HK-2 (cell line): ENCODE results near the gene ZNF398.
"Not testable (repeated sequence)": the region's sequence is repeated elsewhere in the genome, so short reads cannot be mapped to it uniquely, and the experiment has no call there.

Source experiments
- DNase-seq: peaks from one replicate; pipeline ENCODE4 v3.0.0-alpha.2; 2018; ENCODE audit not compliant: unreplicated experiment

The ZNF398 gene, protein sequence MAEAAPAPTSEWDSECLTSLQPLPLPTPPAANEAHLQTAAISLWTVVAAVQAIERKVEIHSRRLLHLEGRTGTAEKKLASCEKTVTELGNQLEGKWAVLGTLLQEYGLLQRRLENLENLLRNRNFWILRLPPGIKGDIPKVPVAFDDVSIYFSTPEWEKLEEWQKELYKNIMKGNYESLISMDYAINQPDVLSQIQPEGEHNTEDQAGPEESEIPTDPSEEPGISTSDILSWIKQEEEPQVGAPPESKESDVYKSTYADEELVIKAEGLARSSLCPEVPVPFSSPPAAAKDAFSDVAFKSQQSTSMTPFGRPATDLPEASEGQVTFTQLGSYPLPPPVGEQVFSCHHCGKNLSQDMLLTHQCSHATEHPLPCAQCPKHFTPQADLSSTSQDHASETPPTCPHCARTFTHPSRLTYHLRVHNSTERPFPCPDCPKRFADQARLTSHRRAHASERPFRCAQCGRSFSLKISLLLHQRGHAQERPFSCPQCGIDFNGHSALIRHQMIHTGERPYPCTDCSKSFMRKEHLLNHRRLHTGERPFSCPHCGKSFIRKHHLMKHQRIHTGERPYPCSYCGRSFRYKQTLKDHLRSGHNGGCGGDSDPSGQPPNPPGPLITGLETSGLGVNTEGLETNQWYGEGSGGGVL

DNA sequence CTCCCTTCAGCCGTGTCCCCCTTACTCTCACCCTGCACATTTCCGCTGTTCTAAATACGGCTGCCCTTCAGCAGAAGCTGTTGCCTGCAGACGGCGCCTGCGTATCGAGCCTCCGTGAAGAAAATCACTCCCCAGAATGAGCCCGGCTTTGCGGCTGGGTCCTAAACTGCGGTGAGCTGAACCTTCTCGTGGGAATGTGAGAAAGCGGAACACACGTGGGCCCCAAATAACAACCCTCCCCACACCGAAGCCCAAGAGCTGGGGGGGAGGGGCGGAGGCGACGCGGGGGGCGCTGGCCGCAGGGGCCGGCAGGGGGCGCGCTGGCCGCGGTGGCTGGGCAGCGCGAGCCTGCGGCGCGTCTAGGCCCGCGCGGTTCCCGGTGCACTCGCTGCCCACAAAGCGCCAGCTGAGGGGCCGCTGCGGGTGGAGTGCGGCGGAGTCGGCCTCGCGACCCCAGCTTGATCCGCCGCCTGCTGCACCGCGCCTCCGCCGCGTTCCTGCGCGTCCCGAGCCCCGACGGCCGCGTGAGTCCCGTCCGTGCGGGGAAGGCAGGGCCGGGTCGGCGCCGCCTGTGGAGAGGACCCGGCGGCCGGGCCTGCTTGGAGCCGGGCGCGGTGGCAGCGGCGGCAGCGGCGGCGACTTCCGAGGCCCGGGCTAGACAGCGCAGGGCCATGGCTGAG lies at the start of gene ZNF398:
Gene ZNF398 (plus strand): TSS at position 382 of the 680 bp plus-strand sequence. CDS start 290 bp downstream, at position 672.
- DNase-seq, result peak; percentile 81

DNA sequence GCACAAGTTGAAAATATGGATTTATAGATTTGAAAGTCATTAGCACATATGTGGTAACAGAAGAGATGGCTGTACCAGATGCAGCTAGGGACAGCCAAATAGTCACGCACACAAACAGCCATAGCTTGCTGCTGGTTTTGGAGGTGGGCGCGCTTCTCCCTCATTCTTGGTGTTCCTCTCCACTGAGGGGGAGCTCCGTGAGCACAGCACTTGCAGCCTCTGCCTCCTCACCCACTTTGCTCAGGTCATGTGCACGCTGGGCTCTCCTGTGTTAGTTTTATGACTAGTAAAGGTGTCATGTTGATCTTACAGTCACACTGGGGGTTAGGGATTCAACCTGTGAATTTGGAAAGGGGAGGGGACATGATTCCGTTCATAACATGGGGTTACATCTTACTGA lies 48.2 kb upstream of the ZNF398 start:
- no peak for DNase-seq

DNA sequence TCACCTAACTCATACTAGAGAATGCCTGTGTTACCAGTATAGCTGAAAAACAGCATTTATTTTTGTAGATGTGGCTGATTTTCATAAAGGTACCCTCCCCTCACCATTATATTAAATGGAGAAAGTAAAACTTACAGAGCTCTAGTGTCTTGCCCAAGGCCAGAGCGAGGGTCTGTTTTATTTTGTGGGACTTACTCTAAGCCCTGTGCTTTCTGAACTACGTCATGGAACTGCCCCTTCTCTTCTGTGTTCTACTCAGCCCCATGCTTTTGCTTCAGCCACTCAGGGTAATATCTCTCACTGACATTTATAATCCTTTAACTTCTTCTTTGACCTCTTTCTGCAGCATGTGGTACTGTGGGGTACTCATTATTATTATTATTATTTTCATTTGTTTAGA lies 46.4 kb upstream of the ZNF398 start:
- no peak for DNase-seq

DNA sequence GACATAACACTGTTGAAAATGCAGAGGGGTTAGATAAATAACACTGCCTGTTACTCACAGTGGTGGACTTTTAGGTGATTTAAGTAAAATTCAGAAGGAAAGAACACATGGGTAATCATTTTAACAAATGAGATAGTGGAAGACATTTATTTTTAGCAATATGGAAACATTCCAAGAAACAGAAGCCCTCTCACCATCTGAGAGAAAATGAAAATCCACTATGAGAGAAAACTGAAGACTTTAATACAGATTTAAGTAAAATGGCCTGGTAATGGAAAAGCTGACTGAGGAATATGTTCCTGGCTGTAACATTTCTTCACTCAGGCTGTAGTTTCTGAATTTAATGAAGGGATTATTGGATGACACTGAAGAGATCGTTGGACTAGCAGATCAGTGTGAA lies 44.6 kb upstream of the ZNF398 start:
- no peak for DNase-seq

DNA sequence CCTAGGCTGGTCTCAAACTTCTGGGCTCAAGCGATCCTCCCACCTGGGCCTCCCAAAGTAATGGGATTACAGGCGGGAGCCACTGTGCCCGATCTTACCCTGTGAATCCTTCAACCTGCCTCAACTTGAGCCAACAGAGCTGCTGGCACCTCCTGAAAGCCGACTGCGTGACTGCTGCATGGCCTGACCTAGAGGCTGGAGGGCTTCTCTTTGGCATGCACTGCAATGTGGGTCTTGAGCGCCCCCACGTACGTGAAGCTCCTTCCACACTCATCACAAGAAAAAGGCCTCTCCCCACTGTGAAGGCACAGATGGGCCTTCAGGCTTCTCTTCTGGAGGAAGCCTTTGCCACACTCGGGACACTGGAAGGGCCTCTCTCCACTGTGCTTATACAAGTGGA lies 43.8 kb upstream of the ZNF398 start:
- no peak for DNase-seq

DNA sequence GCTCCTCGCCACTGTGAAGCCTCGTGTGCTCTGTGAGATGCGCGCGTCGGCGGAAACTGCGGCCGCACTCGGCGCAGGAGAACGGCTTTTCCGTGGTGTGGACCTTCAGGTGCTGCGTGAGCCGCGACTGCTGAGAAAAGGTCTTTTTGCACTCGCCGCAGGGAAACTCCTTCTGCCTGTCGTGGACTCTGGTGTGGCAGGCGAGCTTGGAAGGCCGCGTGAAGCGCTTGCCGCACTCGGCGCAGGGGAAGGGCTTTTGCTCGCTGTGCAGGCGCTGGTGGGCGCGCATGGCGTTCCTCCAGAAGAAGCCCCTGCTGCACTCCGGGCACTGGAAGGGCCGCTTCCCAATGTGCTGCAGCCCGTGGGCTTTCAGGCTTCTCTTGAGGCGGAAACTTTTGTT lies 43.0 kb upstream of the ZNF398 start:
- no peak for DNase-seq

DNA sequence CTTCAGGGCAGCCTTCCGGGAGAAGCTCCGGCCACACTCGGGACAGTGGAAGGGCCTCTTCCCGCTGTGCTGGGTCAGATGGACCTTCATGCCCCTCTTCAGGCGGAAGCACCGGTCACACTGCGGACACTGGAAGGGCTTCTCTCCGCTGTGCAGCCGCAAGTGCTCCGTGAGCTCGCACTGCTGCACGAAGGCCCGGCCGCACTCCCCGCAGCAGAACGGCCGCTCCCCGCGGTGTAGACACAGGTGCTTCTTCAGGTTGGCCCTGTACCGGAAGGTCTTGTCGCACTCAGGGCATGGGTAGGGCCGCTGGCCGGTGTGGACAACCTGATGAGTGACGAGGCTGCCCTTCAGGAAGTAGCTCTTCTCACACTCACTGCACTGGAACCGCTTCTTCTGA lies 42.5 kb upstream of the ZNF398 start:
- DNase-seq, result no peak

DNA sequence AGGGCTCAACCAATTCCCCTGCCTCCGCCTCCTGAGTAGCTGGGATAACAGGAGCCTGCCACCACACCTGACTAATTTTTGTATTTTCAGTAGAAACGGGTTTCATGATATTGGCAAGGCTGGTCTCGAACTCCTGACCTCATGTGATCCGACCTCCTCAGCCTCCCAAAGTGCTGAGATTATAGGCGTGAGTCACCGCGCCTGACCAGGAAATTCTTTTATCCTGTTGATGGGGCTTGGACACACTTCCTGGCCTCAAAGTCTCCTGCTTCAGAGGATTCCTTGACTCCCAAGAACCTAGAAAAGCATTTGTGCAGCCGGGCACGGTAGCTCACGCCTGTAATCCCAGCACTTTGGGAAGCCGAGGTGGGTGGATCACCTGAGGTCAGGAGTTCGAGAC lies 37.3 kb upstream of the ZNF398 start:
- peak; percentile 4 for DNase-seq

DNA sequence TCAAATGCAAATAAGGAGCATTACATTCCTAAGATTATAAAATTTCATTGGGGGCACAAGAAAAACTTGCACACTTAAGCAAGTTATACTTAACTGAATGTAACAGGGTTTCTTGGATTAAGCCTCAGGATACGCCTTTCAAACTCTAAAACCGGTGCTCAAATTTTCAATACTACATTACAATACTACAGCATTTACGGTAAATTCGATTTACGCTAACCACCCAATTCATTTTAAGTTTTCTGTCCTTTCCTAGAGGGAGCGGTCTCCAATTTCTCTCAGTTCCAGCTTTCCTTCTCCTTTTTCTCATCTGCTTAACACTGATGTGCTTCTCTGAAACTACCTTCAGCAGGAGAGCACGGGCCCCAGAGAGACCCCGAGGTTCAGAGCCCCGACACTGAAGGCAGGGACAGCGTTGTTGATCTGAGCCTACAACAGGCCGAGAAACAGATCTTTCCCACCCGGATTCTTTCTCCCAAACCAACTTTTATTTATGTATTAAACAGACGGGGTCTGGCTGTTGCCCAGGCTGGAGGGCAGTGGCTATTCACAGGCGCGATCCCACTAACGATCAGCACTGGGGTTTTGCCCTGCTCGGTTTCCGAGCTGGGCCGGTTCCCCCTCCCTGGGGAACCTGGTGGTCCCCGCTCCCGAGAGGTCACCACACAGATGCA lies 21.9 kb upstream of the ZNF398 start:
- DNase-seq, result no peak

DNA sequence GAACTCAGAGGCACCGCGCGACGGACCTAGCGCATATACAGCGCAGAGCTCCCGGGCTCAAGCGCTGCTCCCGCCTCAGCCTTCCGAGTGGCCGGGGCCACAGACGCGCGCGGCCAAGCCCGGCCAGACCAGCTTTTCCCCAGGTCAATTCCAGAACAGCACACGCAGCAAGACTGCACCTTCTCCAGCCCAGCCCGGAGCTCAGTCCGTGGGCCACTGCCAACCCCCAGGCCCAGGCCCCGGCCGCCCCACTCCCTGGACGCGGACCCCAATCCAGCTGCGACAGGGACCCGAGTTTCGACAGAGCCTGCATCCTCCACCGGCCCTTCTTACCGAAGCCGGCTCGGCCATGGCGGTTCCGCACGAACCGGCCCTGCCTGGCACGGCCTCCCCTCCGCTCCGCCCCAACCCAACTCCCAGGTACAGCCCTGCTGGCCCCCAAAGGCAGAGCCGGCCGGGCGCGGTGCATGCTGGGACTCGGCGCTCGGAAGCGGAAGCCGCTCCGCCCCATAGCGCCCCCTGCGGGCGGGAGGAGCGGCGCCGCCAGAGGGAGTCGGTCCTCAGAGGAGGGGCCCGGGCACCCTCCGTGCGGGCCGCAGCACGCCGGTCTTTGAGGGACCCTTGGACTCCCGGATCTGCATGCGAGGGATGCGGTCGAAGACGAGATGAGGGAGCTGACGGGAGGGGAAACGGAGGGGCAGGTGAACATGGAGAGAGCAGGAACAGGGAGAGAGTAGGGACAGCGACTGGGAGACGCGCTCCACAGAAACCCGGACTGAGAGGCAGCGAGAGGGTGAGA lies 21.2 kb upstream of the ZNF398 start, which contains the start of gene ZNF425:
Gene ZNF425 (minus strand): TSS at position 462 of the 799 bp plus-strand sequence. CDS start 111 bp downstream, at position 351.
- peak; percentile 98 for DNase-seq

DNA sequence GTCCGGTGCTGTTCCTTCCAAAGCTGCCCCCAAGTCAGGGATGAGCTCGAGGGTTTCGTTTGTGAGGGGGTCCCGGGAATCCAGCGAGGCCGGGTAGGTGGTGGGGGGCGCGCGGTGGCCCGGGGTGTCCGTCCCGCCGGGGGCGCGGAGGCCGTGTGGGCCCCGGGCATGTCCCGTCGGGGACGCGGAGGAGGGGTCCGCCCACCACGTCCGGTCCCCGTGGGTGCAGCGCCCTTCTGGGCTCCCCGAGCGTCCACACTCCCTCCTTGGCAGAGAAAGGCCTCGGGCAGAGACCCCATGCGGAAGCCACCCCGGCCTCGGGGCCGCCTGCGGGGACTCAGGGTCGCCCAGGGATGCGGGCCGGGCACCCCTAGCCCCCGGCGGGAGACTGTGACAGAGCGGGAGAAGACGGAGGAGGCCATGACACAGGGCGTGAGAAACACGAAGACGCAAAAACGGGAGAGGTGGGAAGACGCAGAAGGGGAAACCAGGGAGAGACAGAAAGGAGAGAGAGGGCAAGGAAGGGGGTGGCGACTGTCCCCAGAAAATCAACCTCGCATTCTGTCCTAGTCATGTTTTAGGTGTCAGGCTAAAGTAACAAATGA lies 20.5 kb upstream of the ZNF398 start:
- DNase-seq, result peak; percentile 73

DNA sequence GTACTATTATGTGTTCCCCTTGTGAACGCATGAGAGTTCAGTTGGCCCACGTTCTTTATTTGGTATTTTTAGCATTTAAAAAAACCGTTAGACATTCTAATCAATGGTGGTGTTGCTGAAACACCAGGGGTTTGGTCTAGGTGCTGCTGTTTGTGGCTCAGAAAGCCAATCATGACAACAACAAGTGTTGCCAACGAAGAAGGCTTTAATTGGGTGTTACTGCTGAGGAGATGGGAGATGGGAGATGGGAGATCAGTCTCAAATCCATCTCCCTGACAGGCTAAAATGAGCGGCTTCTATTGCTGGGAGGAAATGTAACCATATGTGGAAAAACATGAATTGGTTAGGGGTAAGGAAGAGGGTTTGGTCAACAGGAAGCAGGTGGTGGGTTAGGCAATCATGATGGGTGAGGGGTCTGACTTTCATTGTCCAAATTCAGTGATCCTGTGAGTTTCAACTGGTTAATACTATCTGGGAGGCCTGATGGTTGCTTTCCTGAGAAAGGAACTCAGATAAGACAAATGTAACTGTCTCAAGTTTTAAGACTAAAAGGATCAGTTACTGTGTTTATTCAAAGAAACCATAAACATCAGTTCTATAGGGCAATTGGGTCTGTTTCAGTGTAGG lies 16.6 kb upstream of the ZNF398 start:
- no peak for DNase-seq

DNA sequence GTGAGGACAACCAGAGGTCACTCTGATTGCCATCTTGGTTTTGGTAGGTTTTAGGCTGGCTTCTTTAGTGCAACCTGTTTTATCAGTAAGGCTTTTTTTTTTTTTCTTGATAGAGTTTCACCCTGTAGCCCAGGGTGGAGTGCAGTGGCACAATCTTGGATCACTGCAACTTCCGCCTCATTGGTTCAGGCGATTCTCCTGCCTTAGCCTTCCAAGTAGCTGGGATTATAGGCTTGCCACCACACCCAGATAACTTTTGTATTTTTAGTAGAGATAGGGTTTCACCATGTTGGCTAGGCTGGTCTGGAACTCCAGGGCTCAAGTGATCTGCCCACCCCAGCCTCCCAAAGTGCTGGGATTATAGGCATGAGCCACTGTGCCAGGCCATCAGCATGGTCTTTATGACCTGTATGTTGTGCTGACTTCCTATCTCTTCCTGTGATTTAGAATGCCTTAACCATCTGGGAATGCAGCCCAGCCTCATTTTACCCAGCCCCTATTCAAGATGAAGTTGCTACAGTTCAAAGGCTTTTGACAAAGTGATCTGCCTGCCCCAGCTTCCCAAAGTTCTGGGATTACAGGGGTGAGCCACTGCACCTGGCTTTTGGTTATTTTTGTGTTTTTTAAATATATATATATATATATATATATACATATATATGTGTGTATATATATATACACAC lies 14.1 kb upstream of the ZNF398 start:
- no peak for DNase-seq

DNA sequence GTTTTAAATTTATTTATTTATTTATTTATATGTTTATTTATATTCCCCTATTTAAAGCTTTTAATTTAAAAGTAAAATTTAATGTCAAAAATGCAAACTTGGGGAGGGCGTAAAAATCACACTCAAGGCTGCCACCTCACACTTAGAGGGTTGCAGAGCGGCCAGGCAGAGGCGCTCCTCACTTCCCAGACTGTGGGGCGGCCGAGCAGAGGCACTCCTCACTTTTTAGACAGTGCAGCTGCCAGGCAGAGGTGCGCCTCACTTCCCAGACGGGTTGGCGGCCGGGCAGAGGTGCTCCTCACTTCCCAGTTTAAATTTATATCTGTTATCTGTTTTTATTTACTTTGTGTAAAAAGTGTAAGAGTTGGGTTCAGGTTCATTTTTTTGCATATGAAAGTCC lies 11.1 kb upstream of the ZNF398 start:
- no peak for DNase-seq

DNA sequence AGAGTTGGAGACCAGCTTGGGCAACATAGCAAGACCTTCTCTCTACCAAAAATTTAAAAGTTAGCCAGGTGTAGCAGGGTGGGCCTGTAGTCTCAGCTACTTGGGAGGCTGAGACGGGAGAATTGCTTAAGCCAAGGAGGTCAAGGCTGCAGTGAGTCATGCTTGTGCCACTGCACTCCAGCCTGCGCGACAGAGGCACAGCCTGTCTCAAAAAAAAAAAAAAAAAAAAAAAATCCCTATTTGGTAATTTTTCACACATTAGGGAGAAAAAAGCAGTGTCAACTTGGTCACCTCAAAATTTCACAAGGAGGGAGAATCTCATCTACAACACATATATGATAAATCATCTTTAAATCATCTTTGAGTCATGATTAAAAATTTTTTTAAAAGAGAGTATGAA lies 6.4 kb upstream of the ZNF398 start:
- DNase-seq, result no peak

DNA sequence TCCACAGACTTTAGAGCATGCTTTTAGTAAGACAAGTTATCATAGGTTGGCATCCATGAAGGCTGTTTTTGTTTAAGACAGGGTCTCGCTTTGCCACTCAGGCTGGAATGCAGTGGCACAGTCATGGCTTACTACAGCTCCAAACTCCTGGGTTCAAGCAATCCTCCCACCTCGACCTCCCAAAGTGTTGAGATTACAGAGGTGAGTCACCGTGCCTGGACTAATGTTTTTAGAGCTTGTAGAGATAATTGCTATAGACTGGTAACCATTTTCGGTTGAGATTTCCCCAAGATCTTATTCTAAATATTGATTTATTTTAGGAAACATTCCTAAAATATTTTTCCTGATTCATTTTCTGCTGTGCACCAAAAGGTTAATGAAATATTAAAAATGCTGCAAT lies 5.4 kb upstream of the ZNF398 start:
- no peak for DNase-seq

DNA sequence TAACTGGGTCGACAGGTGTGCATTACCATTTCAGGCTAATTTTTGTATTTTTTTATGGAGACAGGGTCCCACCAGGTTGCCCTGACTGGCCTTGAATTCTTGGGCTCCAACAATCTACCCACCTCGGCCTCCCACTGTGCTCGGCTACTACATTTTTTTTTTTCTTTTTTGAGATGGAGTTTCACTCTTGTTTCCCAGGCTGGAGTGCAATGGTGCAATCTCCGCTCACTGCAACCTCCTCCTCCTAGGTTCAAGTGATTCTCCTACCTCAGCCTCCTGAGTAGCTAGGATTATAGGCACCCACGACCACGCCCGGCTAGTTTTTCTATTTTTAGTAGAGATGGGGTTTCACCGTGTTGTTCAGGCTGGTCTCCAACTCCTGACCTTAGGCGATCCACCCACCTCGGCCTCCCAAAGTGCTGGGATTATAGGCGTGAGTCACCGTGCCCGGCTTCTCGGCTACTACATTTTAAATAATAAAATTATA lies 2.8 kb upstream of the ZNF398 start:
- not testable (repeated sequence) for DNase-seq

DNA sequence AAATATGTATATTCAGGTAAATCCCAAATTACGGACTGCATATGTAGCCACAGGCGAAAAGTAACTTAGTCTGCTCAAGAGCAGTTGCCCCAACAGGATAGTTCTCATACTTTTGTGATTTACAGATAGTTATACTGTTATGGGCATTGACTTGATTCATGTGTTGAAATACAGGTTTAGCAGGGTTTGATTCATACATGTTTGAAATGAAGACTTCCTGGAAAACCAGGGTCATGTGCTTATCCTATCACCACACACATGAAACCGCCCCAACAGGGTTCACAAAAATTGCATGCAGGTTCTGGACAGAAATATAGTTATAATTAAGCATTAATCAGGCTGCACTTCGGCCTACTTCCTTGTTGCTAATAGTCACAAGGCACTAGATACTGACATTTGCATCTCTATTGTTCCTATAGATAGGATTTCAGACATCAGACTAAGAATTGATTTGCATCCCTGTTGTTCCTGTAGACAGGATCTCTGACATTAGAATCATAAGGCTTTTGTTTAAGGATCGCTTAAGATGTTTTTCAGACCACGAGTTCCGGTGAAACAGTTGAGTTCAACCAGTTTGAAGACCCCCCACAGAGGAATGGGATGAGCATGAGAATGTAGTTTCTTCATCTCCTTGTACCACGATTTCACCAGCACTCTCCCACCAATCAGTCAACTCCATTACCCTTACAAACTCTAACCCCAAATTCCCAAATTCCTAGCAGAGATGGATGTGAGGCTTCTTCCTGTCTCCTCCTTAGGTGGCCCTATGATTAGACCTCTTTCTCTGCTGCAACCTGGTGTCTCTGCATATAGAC lies 2.0 kb upstream of the ZNF398 start:
- no peak for DNase-seq
